ENCODE data around the gene C7orf33.
"Not testable (repeated sequence)": the region's sequence is repeated elsewhere in the genome, so short reads cannot be mapped to it uniquely, and the experiment has no call there.

The C7orf33 gene

GRCh38 chr7:148590471-148590870 is at the start of gene C7orf33:
C7orf33 (plus strand) TSS chr7:148590766; CDS start chr7:148590926, 160 bp downstream.
- no peak for DNase-seq

- no peak for DNase-seq
These were observed 48.6 kb upstream of the C7orf33 start for GRCh38 chr7:148541891-148542504.

- no peak for DNase-seq
These were observed 47.3 kb upstream of the C7orf33 start for GRCh38 chr7:148543302-148543701.

- no peak for DNase-seq
These were observed 45.4 kb upstream of the C7orf33 start for GRCh38 chr7:148545172-148545571.

GRCh38 chr7:148545932-148546331 is 44.6 kb upstream of the C7orf33 start:
- DNase-seq: no peak

GRCh38 chr7:148546857-148547256 is 43.7 kb upstream of the C7orf33 start:
- DNase-seq: no peak

- DNase-seq: no peak
These were observed 42.6 kb upstream of the C7orf33 start for GRCh38 chr7:148547951-148548350.

- DNase-seq: no peak
These were observed 36.6 kb upstream of the C7orf33 start for GRCh38 chr7:148553979-148554378.

- no peak for DNase-seq
These were observed 33.7 kb upstream of the C7orf33 start for GRCh38 chr7:148556892-148557291.

GRCh38 chr7:148558914-148559313 is 31.7 kb upstream of the C7orf33 start:
- DNase-seq: no peak

GRCh38 chr7:148561099-148561498 is 29.5 kb upstream of the C7orf33 start:
- DNase-seq: no peak

- DNase-seq: no peak
These were observed 26.8 kb upstream of the C7orf33 start for GRCh38 chr7:148563583-148564274.

GRCh38 chr7:148564275-148564951 is 26.2 kb upstream of the C7orf33 start:
- DNase-seq: peak; percentile 39

- DNase-seq: no peak
These were observed 23.8 kb upstream of the C7orf33 start for GRCh38 chr7:148566736-148567135.

- DNase-seq: no peak
These were observed 23.0 kb upstream of the C7orf33 start for GRCh38 chr7:148567524-148567923.

- no peak for DNase-seq
These were observed 20.1 kb upstream of the C7orf33 start for GRCh38 chr7:148570510-148570909.

GRCh38 chr7:148570973-148571372 is 19.6 kb upstream of the C7orf33 start:
- not testable (repeated sequence) for DNase-seq

GRCh38 chr7:148571381-148571780 is 19.2 kb upstream of the C7orf33 start:
- no peak for DNase-seq

- no peak for DNase-seq
These were observed 18.5 kb upstream of the C7orf33 start for GRCh38 chr7:148572067-148572522.

GRCh38 chr7:148573581-148573980 is 17.0 kb upstream of the C7orf33 start:
- not testable (repeated sequence) for DNase-seq

GRCh38 chr7:148575640-148576411 is 14.7 kb upstream of the C7orf33 start:
- DNase-seq: peak; percentile 65

- DNase-seq: no peak
These were observed 11.2 kb upstream of the C7orf33 start for GRCh38 chr7:148579366-148579765.

- no peak for DNase-seq
These were observed 10.1 kb upstream of the C7orf33 start for GRCh38 chr7:148580446-148580845.
